HG02981 (cell line): ENCODE measurements around the gene ZNF891.

Experiments used
- ATAC-seq: cut with Tn5 transposase; IDR thresholded peaks from one replicate; pipeline ENCODE4 v1.9.1; 2021; ENCODE audit warnings: mild to moderate bottlenecking, moderate library complexity; ENCODE audit not compliant: unreplicated experiment

ZNF891 gene

GRCh38 chr12:133063556-133063955 is 66.5 kb downstream of the ZNF891 start:
- no peak for ATAC-seq

- ATAC-seq, result no peak
Observed at GRCh38 chr12:133061954-133062353, 68.1 kb downstream of the ZNF891 start.

DNA sequence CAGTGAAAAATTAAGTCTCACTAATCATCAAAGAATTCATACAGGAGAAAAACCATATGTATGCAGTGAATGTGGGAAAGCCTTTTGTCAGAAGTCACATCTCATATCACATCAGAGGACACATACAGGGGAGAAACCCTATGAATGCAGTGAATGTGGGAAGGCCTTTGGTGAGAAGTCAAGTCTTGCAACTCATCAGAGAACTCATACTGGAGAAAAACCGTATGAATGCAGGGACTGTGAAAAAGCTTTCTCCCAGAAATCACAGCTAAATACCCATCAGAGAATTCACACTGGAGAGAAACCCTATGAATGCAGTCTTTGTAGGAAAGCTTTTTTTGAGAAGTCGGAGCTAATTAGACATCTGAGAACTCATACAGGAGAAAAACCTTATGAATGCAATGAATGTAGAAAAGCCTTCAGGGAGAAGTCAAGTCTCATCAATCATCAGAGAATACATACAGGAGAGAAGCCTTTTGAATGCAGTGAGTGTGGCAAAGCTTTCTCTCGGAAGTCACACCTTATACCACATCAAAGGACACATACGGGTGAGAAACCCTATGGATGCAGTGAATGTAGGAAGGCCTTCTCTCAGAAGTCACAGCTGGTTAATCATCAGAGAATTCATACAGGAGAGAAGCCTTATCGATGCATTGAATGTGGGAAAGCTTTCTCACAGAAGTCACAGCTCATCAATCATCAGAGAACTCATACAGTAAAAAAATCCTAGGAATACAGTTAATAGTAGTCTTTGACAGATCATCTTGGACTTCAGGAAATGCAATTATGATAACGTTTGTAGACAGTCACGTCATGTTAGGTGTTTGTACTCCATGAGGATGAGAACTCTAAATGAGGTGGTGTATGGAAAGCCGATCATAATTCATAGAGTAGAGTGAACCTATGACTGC is 71.6 kb downstream of the ZNF891 start:
- ATAC-seq, result no peak

DNA sequence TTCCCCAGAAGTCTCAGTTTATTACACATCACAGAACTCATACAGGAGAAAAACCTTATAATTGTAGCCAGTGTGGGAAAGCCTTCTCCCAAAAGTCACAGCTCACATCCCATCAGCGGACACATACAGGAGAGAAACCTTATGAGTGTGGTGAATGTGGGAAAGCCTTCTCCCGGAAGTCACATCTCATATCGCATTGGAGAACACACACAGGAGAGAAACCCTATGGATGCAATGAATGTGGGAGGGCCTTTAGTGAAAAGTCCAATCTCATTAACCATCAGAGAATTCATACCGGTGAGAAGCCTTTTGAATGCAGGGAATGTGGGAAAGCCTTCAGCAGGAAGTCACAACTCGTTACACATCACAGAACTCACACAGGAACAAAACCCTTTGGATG is 72.6 kb downstream of the ZNF891 start:
- ATAC-seq, result no peak
